ENCODE data around the gene MGAT3. TPM values are rescaled to one million over a fixed set of nuclear protein-coding genes. Genes with fewer than 3 reads are reported as not detected.
A peak's percentile ranks its signal among the peaks of the same experiment; 100 is the strongest.

Gene MGAT3
- total RNA-seq, 1 experiment from 2014 or later: 0.57 TPM

DNA sequence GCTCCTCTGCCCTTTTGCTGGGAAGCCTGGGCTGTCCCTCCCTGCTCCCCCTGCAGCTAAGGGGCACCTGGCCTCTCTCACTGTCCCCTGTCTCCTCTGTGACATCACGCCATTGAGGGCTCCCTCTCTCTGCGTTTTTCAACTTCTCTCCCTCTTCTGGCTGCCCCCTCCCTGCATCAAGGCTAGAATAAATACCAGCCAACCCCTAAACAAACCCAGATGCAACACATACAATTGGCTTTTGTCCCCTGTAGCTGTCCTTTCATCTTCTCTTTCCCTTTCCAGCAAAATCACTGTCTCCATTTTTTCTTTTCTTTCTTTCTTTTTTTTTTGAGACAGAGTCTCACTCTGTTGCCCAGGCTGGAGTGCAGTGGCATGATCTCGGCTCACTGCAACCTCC is 42.0 kb downstream of the MGAT3 start:
- Histone ChIP-seq H3K4me1 (ENCODE audit: control insufficient read depth, insufficient read depth, low read length) (peaks cover 16% of the 10 kb centered on the region), H3K27ac (ENCODE audit: low read length) (no peak overlapping the region), H3K27me3 (ENCODE audit: control insufficient read depth, insufficient read depth, low read length) (no peaks in the 10 kb centered on the region), H3K9me3 (ENCODE audit: control insufficient read depth, insufficient read depth, low read depth, low read length) (no peaks in the 10 kb centered on the region), H3K4me3 (ENCODE audit: low read depth in 2 of 2, low read length in 2 of 2) (no peak overlapping the region), H3K36me3 (ENCODE audit: control insufficient read depth, insufficient read depth, low read length) (peaks cover 5% of the 10 kb centered on the region; the same call in 1 of the 2 replicates)
- no TSS peak for BruUV-seq (replicated peaks)
- ChIA-PET CTCF (no interaction called here), POLR2A (interaction anchor here (1.0 kb wide), 1 partner anchor 21 kb away, joined by 4 read pairs; the partner anchor contains the start of gene ATF4)
- in situ Hi-C loops (cut with HindIII; ENCODE audit: low pct_unique_long_range_greater_than_20kb, low sequenced_read_pairs): no loop called here
- ATAC-seq (no peak), DNase-seq (ENCODE audit: low read depth, low spot score) (no peak)
- intact Hi-C loops (cut with micrococcal nuclease; ENCODE audit: unreplicated experiment): loop anchor here (5.0 kb wide), 1 partner anchor 33 kb away; the partner anchor contains the start of gene RPS19BP1
- TF ChIP-seq, protein P1, sequence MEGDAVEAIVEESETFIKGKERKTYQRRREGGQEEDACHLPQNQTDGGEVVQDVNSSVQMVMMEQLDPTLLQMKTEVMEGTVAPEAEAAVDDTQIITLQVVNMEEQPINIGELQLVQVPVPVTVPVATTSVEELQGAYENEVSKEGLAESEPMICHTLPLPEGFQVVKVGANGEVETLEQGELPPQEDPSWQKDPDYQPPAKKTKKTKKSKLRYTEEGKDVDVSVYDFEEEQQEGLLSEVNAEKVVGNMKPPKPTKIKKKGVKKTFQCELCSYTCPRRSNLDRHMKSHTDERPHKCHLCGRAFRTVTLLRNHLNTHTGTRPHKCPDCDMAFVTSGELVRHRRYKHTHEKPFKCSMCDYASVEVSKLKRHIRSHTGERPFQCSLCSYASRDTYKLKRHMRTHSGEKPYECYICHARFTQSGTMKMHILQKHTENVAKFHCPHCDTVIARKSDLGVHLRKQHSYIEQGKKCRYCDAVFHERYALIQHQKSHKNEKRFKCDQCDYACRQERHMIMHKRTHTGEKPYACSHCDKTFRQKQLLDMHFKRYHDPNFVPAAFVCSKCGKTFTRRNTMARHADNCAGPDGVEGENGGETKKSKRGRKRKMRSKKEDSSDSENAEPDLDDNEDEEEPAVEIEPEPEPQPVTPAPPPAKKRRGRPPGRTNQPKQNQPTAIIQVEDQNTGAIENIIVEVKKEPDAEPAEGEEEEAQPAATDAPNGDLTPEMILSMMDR (IDR thresholded peaks at IDR 0.05): no peak
- TF ChIP-seq REST (IDR thresholded peaks at IDR 0.05; ENCODE audit: insufficient read depth in 1 of 2, low read depth in 2 of 2, low read length in 1 of 2) (no peak), TCF7L2 (IDR thresholded peaks at IDR 0.05; ENCODE audit: low read depth, low read length) (no peak), SIN3A (IDR thresholded peaks at IDR 0.05; ENCODE audit: borderline replicate concordance, insufficient read depth, low read depth, low read length) (no peak), POLR2AphosphoS5 (IDR thresholded peaks at IDR 0.05; ENCODE audit: low read depth, low read length) (no peak)

DNA sequence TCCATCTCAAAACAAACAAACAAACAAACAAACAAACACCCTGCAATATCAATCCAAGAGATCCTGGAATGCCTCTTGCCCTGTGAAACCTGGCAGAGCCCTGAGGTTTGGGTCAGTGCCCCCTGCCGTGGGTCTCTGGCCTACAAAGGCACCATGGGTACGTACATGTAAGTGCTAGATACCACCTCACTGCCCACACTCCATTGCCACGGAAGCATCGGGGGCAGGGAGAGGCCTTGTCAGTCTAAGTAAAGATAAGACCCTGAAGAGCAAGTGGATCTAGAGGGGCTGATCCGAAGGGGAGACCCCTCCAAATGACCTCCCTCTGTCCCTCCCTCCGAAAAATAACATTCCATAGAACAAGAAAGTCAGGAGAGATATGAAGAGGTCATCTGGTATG is 43.3 kb downstream of the MGAT3 start:
- H3K27me3 ChIP-seq (ENCODE audit: control insufficient read depth, insufficient read depth, low read length): no peaks in the 10 kb centered on the region
- H3K9me3 ChIP-seq (ENCODE audit: control insufficient read depth, insufficient read depth, low read depth, low read length): no peaks in the 10 kb centered on the region
- H3K27ac ChIP-seq (ENCODE audit: low read length): peak overlapping the region; percentile 89; the same call in 1 of the 2 replicates
- intact Hi-C loops (cut with micrococcal nuclease; ENCODE audit: unreplicated experiment): no loop called here
- no peak for DNase-seq (ENCODE audit: low read depth, low spot score)
- CTCF ChIA-PET: no interaction called here
- POLR2A ChIA-PET: interaction anchor here (0.6 kb wide), 1 partner anchor 103 kb away, joined by 5 read pairs; no protein-coding TSS in a partner anchor
- no peak for ATAC-seq
- no peak overlapping the region for H3K4me3 ChIP-seq (ENCODE audit: low read depth in 2 of 2, low read length in 2 of 2)
- peaks cover 8% of the 10 kb centered on the region; the same call in 1 of the 2 replicates for H3K36me3 ChIP-seq (ENCODE audit: control insufficient read depth, insufficient read depth, low read length)
- H3K4me1 ChIP-seq (ENCODE audit: control insufficient read depth, insufficient read depth, low read length): peaks cover 16% of the 10 kb centered on the region
- no TSS peak for BruUV-seq (replicated peaks)
- in situ Hi-C loops (cut with HindIII; ENCODE audit: low pct_unique_long_range_greater_than_20kb, low sequenced_read_pairs): no loop called here
- TF ChIP-seq POLR2AphosphoS5 (IDR thresholded peaks at IDR 0.05; ENCODE audit: low read depth, low read length) (no peak), TCF7L2 (IDR thresholded peaks at IDR 0.05; ENCODE audit: low read depth, low read length) (no peak), SIN3A (IDR thresholded peaks at IDR 0.05; ENCODE audit: borderline replicate concordance, insufficient read depth, low read depth, low read length) (no peak), REST (IDR thresholded peaks at IDR 0.05; ENCODE audit: insufficient read depth in 1 of 2, low read depth in 2 of 2, low read length in 1 of 2) (no peak)
- TF ChIP-seq, protein P1 (IDR thresholded peaks at IDR 0.05): no peak
